Sigmoid colon (tissue), 7 donors: ENCODE results near the gene ACKR2. TPM values are rescaled to one million over a fixed set of nuclear protein-coding genes. Genes with fewer than 3 reads are reported as not detected.

Experiments
- DNase-seq: peaks from one replicate; pipeline ENCODE4 v3.0.0-alpha.2; 2019
- H3K27ac ChIP-seq, 4 donors: fragments of 200-600 bp; sonication (generic); one replicate each; pipeline ENCODE4 v1.5.1; 2016 to 2019; ENCODE audit warnings: mild to moderate bottlenecking in 1 of 4
- H3K27me3 ChIP-seq, 3 donors: fragments of 200-600 bp; sonication (generic); one replicate each; pipeline ENCODE4 v1.5.1; 2019; ENCODE audit warnings: mild to moderate bottlenecking in 1 of 3
- H3K36me3 ChIP-seq, 4 donors: fragments of 200-600 bp; sonication (generic); one replicate each; pipeline ENCODE4 v1.5.1; 2016 to 2019
- H3K4me1 ChIP-seq, 4 donors: fragments of 200-600 bp; sonication (generic); one replicate each; pipeline ENCODE4 v1.5.1; 2017 to 2019
- H3K4me3 ChIP-seq, 4 donors: fragments of 200-600 bp; sonication (generic); one replicate each; pipeline ENCODE4 v1.5.1; 2017 to 2019; ENCODE audit warnings: mild to moderate bottlenecking in 2 of 4, moderate library complexity in 1 of 4
- H3K9me3 ChIP-seq, 4 donors: fragments of 200-600 bp in 3 of 4; sonication (generic) in 3 of 4; one replicate each; pipeline versions ENCODE4 v1.5.1 to v1.6.1; 2013 to 2019
- CTCF ChIP-seq, 4 experiments: fragments of 450-650 bp in 3 of 4; fragments of 200-600 bp in 1 of 4; IDR thresholded peaks; one replicate each; pipeline ENCODE4 v1.5.1; 2016 to 2019; ENCODE audit warnings: antibody characterized with exemption in 4 of 4, mild to moderate bottlenecking in 3 of 4, moderate library complexity in 2 of 4
- EP300 ChIP-seq, 4 donors: sonication (generic); formaldehyde crosslinking; IDR thresholded peaks; one replicate each; pipeline ENCODE4 v1.6.1; 2017; ENCODE audit warnings: antibody characterized with exemption in 4 of 4
- POLR2A ChIP-seq, 2 donors: fragments of 450-650 bp; IDR thresholded peaks; one replicate each; pipeline ENCODE4 v1.6.1; 2016; ENCODE audit warnings: antibody characterized with exemption in 2 of 2, mild to moderate bottlenecking in 2 of 2, moderate library complexity in 2 of 2
- POLR2AphosphoS5 ChIP-seq, 4 donors: sonication (generic); formaldehyde crosslinking; IDR thresholded peaks; one replicate each; pipeline ENCODE4 v1.6.1; 2017; ENCODE audit warnings: antibody characterized with exemption in 4 of 4
- WGBS, 2 donors: extraction: QIAGEN DNeasy Blood & Tissue Kit; methylation state at CpG; one replicate each; pipeline ENCODE4 v1.1.7; 2013; 5-methylcytosine and 5-hydroxymethylcytosine counted together
- intact Hi-C: fragments of 100-400 bp; cut with DNase I; formaldehyde crosslinking; loops from one replicate; pipeline ENCODE4 v1.15.1; 2023
- polyA plus RNA-seq, 3 donors: library from polyadenylated mRNA; stranded (reverse); fragments of 200-250 nt; gene quantifications; one replicate each; pipeline ENCODE4 v1.2.3, GENCODE V29; 2013
- total RNA-seq, 4 donors: library from RNA; depleted of rRNA; stranded (reverse); fragments of >200 nt; gene quantifications; one replicate each; pipeline ENCODE4 v1.1.0, GENCODE V29; 2016
- donor health status: healthy with polysubstance abuse.
- donor health status: Bipolar disorder and iron deficiency.
- donor health status: healthy.

The ACKR2 gene
- total and polyA plus RNA-seq, 7 donors = 1.2 to 8.6 (median 1.9) TPM

GRCh38 chr3:42823351-42823750, 14.1 kb downstream of the ACKR2 start:
- H3K36me3 ChIP-seq = no peaks in the 10 kb centered on the region
- TF ChIP-seq EP300 (IDR thresholded peaks at IDR 0.05) (no peak), POLR2AphosphoS5 (IDR thresholded peaks at IDR 0.05) (no peak), CTCF (IDR thresholded peaks at IDR 0.05) (no peak), POLR2A (IDR thresholded peaks at IDR 0.05) (no peak)
- H3K9me3 ChIP-seq = no peaks in the 10 kb centered on the region
- no peak overlapping the region for H3K4me3 ChIP-seq
- H3K27ac ChIP-seq = no peak overlapping the region
- no peaks in the 10 kb centered on the region for H3K27me3 ChIP-seq
- no peak for DNase-seq
- WGBS, 2 donors = 38 to 75% methylated on average over 2 of the region's 2 CpGs
- intact Hi-C loops = no loop called here
- H3K4me1 ChIP-seq = no peaks in the 10 kb centered on the region

GRCh38 chr3:42826141-42826540, 16.9 kb downstream of the ACKR2 start:
- intact Hi-C loops = no loop called here
- Histone ChIP-seq H3K27ac (no peak overlapping the region), H3K27me3 (no peaks in the 10 kb centered on the region), H3K4me3 (no peak overlapping the region), H3K4me1 (no peaks in the 10 kb centered on the region), H3K36me3 (no peaks in the 10 kb centered on the region), H3K9me3 (no peaks in the 10 kb centered on the region)
- TF ChIP-seq CTCF (IDR thresholded peaks at IDR 0.05) = no peak
- no peak for TF ChIP-seq EP300 (IDR thresholded peaks at IDR 0.05)
- no peak for TF ChIP-seq POLR2AphosphoS5 (IDR thresholded peaks at IDR 0.05)
- no peak for TF ChIP-seq POLR2A (IDR thresholded peaks at IDR 0.05)
- DNase-seq = no peak

GRCh38 chr3:42827023-42827422, 17.8 kb downstream of the ACKR2 start:
- TF ChIP-seq EP300 (IDR thresholded peaks at IDR 0.05) (no peak), CTCF (IDR thresholded peaks at IDR 0.05) (no peak), POLR2A (IDR thresholded peaks at IDR 0.05) (peak in 1 of 2 donors; percentile 15)
- Histone ChIP-seq H3K27me3 (no peaks in the 10 kb centered on the region), H3K4me3 (no peak overlapping the region), H3K36me3 (no peaks in the 10 kb centered on the region), H3K4me1 (no peaks in the 10 kb centered on the region), H3K9me3 (no peaks in the 10 kb centered on the region), H3K27ac (no peak overlapping the region)
- intact Hi-C loops = no loop called here
- DNase-seq = no peak

GRCh38 chr3:42827654-42828053, 18.4 kb downstream of the ACKR2 start:
- no peak for DNase-seq
- no peaks in the 10 kb centered on the region for H3K9me3 ChIP-seq
- no peak for TF ChIP-seq EP300 (IDR thresholded peaks at IDR 0.05)
- no peak for TF ChIP-seq CTCF (IDR thresholded peaks at IDR 0.05)
- TF ChIP-seq POLR2A (IDR thresholded peaks at IDR 0.05) = no peak
- TF ChIP-seq POLR2AphosphoS5 (IDR thresholded peaks at IDR 0.05) = no peak
- H3K27ac ChIP-seq = no peak overlapping the region
- no peak overlapping the region for H3K4me3 ChIP-seq
- no peaks in the 10 kb centered on the region for H3K27me3 ChIP-seq
- no peaks in the 10 kb centered on the region for H3K36me3 ChIP-seq
- intact Hi-C loops = no loop called here
- no peaks in the 10 kb centered on the region for H3K4me1 ChIP-seq
- 12 to 58% methylated on average over 4 of the region's 4 CpGs for WGBS, 2 donors

GRCh38 chr3:42829083-42829627, 19.9 kb downstream of the ACKR2 start:
- TF ChIP-seq POLR2AphosphoS5 (IDR thresholded peaks at IDR 0.05) (no peak), POLR2A (IDR thresholded peaks at IDR 0.05) (no peak), EP300 (IDR thresholded peaks at IDR 0.05) (no peak), CTCF (IDR thresholded peaks at IDR 0.05) (no peak)
- Histone ChIP-seq H3K36me3 (no peaks in the 10 kb centered on the region), H3K27ac (no peak overlapping the region), H3K4me3 (no peak overlapping the region), H3K27me3 (no peaks in the 10 kb centered on the region), H3K9me3 (no peaks in the 10 kb centered on the region), H3K4me1 (no peaks in the 10 kb centered on the region)
- DNase-seq = no peak
- WGBS, 2 donors = 22 to 77% methylated on average over 5 of the region's 5 CpGs
- intact Hi-C loops = no loop called here
